GM11168 (cell line): ENCODE measurements around the gene CRYL1.
"Not testable (repeated sequence)": the region's sequence is repeated elsewhere in the genome, so short reads cannot be mapped to it uniquely, and the experiment has no call there.

ENCODE experiments used
- in situ Hi-C: fragments of 300-500 bp; cut with MboI; formaldehyde crosslinking; loops from one replicate; pipeline ENCODE4 v1.12.0; 2022; ENCODE audit warnings: low sequenced_read_pairs; ENCODE audit not compliant: unreplicated experiment

The CRYL1 gene

DNA sequence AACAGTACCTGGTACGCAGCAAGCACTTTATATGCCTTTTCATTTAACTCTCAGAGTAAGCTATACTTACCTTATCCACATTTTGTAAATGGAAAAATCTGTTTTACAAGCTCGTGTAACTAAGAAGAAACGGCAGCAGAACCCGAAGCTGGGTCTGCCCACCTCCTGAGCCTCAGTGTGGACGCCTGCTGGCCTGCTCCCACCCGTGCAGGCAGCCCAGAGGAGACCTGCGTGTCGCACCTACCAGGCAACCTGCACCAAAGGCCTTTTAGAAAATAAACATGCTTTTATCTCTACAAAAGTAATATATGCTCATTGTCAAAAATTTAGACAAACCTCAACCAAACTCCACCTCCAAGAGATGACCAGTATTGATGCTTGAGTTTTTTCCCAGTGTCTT lies 62.7 kb downstream of the CRYL1 start:
- in situ Hi-C loops: no loop called here

DNA sequence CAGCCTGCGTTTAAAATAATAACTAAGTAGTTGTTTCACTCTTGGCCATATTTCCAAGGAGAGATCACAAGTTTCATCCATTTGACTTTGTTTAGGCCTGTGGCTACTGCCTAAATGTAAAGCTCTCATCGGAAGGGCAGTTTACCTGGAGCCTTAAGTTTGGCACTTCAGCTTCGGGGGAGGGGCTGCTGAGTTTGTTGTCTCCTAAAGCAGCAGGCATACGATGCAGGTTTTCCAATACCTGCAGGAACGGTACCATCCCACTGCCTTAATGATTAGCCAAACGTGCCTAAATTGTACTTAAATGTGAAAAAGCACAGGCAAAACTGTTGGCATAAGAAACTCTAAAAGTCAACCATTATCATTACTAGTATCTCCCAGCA lies 63.1 kb downstream of the CRYL1 start:
- in situ Hi-C loops: no loop called here

DNA sequence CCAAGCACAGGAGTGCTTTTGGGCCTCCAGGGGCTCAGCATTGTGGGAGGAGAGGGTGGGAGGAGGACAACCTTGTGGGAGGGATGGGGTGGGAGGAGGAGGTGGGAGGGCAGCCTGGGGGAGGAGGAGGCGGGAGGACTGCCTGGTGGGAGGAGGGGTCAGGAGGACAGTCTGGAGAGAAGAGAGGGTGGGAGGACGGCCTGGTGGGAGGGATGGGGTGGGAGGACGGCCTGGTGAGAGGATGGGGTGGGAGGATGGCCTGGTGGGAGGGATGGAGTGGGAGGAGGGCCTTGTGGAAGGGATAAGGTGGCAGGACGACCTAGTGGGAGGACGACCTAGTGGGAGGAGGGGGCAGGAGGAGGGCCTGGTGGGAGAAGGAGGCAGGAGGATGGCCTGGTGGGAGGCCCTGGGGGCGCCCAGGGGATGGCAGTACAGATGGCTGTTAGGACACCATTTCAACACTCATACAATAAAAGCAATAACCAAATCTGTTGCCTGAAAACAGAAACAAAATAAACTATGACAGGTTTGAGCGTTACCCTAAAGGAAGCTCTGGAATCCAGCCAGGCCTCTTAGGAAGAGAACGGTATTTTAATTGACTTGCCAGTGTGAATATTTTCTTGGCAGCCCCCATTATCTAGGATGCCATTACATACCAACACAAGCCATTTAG lies 63.7 kb downstream of the CRYL1 start:
- in situ Hi-C loops: no loop called here

DNA sequence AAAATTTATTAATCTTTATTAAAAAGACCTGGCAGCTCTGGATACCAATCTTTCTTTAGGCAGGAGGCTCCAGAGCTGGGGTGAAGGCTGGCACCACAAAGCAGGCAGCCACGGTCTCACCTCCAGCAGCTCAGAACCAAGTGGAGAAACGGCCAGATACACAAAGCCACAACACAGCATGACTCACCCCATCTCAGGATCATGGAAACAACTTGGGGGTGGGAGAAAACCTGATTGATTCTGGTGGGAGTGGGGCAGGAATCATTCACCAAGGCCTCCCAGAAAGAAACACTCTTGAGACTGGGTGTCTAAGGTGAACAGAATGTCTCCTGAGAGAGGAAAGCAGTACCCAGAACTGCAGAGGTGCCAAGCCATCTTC lies 64.2 kb downstream of the CRYL1 start:
- in situ Hi-C loops: no loop called here

DNA sequence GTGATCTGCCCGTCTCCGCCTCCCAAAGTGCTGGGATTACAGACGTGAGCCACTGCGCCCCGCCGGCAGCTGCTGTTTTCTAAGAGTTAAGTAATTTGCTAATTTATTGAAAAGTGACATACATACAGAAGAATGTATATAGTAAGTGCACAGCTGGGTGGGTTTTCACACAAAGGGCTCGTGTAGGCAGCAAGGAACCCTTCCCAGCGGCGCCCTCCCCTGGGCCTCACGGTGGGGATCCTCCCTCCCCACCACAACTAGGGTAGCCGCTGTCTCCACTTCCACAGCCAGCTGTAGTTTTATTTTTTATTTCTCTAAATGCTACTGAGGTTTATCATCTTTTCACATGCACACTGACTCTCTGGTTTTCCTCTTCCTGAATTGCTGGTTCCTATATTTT lies 64.9 kb downstream of the CRYL1 start:
- in situ Hi-C loops: no loop called here

DNA sequence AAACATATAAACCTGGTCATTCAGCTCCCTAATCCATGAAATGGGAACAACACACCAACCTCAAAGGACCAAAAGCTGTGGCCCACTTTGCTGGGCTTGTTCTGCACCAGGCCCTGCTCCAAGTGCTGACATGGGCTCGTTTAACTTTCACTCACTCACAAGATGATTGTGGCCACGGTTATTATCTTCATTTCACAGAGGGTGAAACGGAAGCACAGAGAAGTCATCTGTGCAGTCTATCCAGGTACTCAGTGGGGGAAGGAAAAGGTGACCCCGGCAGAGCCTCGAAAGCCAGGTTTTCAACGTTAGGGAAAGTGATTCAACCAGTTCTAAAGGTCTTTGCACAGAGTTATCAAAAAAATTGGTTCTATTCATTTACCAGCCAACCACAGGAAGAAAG lies 68.0 kb downstream of the CRYL1 start:
- in situ Hi-C loops: no loop called here

DNA sequence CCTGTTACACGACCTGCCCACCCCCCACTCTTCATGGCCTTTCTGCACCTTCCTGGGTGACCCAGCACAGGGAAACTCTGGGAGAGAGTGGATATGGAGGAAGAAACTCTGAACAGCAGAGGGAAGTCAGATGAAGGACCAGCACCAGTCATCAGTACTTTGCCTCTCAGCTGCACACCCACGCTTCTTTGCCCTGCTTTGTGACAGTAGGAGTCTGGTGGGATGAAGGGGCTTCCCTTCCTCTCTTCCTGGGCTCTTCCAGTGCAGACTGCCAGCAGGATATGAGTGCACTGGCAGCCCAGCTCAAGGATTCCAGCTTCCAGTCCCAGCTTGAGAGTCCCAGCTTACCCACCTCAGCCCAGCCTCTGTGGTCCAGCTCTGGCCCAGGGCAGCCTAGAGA lies 68.9 kb downstream of the CRYL1 start:
- in situ Hi-C loops: no loop called here

DNA sequence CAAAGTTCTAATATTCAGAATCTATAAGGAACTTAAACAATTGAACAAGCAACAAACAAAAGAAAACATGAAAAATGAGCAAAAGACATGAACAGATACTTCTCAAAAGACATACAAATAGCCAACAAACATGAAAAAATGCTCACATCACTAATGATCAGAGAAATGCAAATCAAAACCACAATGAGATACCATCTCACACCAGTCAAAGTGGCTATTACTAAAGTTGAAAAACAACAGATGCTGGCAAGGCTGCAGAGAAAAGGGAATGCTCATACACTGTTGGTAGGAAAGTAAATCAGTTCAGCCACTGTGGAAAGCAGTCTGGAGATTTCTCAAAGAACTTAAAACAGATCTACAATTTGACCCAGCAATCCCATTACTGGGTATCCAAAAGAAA lies 74.3 kb downstream of the CRYL1 start:
- in situ Hi-C loops: no loop called here

DNA sequence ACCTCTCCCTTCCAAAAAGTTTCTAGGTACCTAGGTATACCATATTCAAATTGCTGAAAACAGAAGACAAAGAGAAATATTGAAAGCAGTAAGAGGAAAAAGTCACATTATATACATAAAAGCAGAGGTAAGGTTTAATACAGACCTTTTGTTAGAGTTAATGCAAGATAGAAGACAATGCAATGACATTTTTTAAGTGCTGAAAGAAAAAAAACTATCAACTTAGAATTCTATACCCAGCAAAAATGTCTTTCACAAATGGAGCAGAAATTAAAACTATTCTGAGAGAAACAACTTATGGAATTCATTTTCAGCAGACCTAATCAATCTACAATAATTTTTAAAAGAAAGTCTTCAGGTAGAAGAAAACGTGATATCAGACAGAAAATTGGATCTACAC lies 77.2 kb downstream of the CRYL1 start:
- in situ Hi-C loops: no loop called here

DNA sequence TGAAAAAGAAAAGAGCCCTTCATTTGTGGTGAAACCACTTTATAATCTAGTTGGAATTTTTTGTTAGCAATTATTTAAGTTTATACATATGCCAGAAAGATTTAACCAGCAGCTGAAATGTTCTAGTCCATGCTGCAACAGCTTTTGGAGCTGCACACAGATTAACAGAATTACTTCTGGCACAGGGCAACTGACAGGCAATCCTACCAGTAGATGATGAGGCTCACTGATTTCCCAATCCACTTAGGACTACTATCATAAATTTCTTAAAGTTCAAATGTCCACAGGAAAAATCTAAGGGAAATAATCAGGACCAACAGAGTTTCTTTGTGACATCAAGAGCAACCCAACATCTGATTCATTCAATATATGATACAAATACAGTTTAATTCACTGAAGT lies 78.8 kb downstream of the CRYL1 start:
- in situ Hi-C loops: no loop called here

DNA sequence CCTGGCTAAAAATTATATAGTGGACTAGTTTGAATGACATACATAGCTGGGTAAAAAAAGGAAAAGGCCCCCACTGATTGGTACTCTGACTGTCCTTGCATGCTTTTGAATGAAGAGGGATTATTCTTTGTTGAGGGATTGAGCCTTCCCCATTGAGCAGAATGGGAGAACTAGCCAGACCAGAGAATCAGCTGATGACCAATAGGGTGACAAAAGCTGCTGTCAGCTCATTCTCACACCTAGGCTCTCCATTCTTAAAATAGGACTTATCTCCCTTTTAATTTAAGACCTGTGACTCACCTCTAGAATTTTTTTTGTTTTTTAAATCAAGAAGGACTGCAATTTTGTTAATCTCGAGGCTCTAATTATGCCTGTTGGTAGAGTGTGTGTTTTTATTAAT lies 79.3 kb downstream of the CRYL1 start:
- in situ Hi-C loops: no loop called here

DNA sequence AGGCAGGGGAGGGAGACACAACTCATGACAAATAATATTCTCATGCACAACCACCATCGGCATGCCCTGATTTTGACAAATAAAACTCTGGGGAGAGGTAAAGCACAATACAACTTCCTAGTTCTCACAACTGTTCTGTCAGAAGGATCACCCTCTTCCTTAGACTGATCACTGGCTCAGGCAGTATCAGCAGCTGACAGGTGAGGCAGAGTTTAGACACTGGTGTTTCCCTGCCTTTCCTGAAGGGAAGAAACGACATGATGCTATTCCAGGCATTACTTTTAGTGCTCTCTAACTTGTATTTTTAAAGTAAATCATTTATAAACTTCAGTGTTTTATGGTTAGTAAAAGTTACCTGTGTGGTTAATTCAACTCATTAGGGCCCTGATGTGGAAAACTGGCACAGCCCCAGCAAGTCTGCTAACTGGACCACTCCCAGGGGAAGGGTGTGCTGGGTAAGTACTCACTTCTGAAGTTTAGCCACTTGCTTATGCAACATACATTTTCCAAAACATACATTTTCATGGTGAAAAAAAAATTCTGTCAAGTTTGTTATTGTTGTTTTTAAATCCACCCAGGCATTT lies 82.8 kb downstream of the CRYL1 start:
- in situ Hi-C loops: no loop called here

DNA sequence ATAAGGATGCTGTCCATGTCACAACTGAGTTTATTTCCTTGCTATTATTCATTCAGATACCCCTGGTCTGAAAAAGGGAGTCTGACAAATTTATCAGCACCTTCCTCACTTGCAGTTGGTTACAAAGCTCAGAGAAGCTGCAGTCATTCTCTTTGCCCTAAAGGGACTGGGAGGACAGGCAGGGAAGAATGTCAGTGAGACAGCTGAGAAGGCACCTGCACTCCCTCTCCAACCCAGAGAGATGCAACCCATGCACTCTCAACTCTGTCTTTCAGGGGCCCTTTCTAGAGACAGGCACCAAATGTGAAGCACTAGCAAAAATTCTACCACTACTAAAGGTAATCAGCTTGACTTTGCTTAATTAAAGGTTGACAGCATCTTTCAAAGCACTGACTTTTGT lies 83.3 kb downstream of the CRYL1 start:
- in situ Hi-C loops: no loop called here

DNA sequence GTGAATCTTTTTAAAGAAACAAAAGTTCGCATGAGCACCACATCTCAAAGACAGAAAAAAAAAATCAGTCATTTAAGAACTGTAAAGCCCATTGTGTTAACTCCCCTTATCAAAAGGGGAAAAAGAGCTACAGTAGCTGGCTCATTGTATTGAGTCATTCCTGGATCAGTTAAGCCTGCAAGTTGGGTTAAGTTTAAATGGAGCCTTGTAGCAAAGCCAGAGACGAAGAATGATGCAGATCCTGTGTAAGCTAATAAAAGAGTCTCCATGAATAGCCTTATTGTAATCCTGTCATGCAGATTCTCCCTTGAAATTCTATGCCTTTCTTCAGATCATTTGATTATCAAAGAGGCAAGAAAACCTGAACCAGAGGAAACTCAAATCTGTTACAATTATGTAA lies 83.8 kb downstream of the CRYL1 start:
- in situ Hi-C loops: no loop called here

DNA sequence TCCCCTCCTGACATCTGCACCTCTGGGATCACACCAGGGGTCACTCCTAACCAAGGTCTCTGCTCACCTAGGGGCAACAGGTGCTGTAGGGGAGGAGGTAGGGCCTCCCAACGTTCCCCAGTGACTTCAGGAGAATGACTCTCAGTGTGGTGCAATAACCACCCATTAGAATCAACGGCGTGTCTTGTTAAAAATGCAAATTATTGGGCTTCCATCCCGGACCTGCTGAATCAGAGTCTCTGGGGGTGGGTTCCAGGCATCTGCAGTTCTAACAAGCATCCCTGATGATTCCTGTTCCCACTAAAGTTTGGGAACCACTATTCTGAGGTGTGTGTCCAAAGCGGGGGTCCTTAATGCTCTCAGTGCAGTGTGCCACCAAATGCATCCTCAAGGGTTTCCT lies 84.6 kb downstream of the CRYL1 start:
- in situ Hi-C loops: no loop called here

DNA sequence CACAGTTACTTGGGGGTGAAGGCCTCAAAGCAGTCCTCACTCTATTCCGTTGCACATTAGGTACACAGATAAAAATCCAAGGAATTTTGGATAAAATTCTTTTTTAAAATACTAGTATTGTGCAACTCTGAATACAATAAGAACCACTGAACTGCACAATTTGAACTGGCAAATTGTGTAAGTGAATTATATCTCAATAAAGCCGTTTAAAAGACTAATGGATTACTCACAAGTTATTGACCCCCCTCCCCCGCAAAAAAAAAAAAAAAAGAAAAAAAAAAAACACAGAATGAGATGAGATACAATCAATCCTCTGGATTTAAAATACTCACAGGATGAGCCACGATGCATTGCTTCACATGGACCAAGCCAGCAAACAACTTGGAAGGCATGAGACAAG lies 86.4 kb downstream of the CRYL1 start:
- in situ Hi-C loops: no loop called here

DNA sequence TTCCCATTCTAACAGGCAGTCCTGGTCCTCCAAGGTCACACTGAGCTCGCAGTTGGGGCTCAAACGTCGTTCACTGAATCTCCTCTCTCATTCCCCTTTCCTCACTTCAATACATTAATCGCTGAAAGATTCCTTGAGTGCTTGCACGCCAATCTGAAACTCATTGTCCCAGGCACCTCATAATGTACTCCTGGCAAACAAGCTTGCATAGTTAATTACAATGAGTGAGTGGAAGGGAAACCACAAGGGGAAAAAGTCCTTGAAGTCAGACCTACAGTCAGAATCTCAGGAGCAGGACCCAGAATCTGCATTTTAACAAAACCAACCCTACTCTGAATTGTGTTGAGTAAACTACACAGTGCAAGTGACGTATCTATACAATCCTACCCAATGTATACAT lies 86.9 kb downstream of the CRYL1 start:
- in situ Hi-C loops: no loop called here

DNA sequence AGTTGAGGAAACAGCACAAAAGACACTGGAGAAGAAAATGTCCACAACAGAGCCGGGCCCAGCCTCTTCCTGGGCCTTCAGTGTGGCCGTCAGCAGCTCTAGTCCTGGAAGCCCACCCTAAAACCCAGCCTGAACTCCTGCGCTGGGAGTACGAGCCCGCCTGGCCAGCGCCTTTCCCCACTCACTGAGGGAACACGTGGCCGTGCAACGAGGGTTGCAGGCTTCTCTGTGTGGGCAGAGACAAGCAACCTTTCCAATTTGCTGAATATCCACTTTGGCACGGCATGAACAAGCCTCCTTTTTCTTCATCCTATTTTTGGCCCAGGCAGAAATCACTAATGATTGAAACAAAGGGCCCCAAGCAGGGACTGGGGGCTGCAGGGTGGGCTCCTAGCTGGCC lies 89.2 kb downstream of the CRYL1 start:
- in situ Hi-C loops: no loop called here

DNA sequence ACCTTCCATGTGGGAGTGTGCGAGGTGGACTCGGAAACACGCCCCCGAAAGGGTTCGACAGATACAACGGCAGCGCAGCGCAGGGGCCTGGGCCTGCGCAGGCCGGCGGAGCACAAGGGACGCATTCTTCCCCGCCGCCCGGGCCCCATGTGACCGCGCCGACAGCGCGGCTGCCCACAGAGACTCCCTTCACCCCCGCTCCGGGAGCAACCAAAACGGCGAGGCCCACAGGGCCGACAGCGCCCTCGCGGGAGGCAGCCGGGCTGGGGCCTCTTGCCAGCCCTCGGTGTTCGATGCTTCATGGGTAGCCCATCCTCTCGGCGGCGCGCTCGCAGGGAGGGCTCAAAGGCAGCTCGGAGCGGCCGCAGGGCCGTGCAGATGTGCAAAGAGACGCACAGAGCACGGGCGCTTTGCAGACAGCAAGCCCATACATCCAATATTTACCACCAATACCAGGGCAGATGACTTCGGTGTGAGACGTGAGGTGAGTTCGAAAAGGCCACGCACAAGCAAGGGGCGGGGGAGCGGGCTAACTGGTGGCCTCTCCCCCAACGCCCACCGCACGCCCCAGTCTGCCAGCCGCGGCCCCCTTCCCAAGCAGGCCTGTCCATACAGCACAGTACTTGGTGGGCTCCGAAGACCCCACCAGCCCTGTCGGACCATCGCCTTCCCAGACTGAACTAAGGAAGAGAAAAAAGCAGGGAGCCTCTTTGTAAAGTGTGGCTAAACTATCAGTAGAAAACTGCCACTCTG lies 89.9 kb downstream of the CRYL1 start:
- in situ Hi-C loops: no loop called here

DNA sequence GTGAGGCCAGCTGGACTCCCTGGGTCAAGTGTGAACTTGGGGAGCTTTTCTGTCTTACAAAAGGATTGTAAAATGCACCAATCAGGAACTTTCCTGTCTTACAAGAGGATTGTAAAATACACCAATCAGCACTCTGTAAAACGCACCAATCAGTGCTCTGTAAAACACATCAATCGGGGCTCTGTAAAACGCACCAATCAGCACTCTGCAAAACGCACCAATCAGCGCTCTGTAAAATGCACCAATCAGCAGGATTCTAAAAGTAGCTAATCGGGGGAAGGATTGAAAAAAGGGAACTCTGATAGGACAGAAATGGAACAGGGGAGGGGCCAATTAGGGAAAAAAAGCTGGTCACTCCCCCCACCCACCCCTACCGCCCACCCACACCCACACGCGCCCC lies 91.4 kb downstream of the CRYL1 start:
- in situ Hi-C loops: not testable (repeated sequence)

DNA sequence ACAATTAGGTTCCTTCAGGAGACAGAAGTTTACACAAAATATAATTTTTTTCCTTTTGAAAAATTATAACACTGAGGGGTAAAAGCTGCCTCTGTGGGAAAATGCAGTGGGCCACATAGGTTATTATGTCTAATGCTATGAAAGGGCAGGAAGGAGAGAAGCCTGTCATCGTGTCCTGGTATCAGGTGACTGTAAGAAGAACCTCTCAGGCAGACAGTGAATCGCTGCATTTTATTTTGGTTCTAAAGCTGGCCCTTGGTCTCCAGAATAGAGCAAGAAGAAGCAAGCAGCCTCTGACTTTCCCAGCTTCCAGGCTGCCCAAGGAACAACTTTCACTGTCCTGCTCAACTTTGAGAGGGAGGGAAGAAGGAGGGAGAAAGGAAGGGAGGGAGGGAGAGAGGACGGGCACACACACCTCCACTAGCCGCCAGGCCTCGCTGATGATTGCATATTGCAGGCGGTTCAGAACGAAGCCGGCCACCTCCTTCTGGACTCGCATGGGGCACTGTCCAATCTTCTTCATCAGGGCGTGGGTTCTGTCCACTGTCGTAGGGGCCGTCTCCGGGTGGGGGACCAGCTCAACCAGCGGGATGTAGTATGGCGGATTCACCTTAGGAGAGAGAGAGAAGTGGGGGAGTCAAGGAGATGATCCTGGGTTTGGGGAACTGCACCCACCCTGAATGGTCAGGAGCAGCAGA lies 93.8 kb downstream of the CRYL1 start:
- in situ Hi-C loops: no loop called here
